ENCODE data around the gene SHD. TPM values are rescaled to one million over a fixed set of nuclear protein-coding genes. Genes with fewer than 3 reads are reported as not detected.
"Not testable (repeated sequence)": the region's sequence is repeated elsewhere in the genome, so short reads cannot be mapped to it uniquely, and the experiment has no call there.

The SHD gene
- total RNA-seq, 1 experiment from 2014 or later = 3.5 TPM

DNA sequence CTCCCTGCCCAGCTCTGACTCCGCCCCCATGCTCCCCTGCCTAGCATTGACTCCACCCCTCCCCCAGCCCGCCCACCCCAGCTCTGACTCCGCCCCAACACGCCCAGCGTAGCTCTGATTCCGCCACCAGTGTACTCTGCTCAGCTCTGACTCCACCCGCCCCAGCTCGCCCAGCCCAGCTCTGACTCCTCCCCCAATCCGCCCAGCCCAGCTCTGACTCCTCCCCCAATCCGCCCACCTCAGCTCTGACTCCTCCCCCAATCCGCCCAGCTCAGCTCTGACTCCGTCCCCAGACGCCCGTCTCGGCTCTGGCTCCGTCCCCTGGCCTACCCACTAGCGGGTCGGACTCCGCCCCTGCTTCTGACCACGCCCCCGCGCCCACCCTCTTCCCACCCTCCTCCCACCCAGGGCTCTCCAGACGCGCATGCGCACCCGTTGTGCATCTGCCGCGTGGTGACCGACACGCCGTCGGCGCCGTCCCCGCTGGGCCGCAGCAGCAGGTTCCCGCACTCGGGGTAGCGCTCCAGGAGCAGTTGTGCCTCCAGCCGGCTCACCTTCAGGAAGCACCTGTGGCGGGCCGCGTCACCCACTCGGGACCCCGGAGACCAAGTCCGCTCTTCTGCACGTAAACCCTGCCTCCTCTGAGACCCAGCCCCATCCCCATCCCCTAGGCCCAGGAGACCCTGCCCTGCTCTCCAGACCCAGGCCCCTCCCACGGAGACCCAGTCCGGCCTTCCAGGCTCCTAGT, 49.4 kb downstream of the SHD start:
- POLR2A ChIA-PET = interaction anchor here (0.8 to 1.2 kb wide), 2 partner anchors 15 to 74 kb away, joined by 5 to 9 read pairs; partner anchors contain the start of genes CHAF1A and MPND
- BruUV-seq (replicated peaks) = no TSS peak
- 0 out of 2 replicates have a peak, but pooled peaks cover 2% of the 10 kb centered on the region for H3K36me3 ChIP-seq (ENCODE audit: control insufficient read depth, insufficient read depth, low read length)

DNA sequence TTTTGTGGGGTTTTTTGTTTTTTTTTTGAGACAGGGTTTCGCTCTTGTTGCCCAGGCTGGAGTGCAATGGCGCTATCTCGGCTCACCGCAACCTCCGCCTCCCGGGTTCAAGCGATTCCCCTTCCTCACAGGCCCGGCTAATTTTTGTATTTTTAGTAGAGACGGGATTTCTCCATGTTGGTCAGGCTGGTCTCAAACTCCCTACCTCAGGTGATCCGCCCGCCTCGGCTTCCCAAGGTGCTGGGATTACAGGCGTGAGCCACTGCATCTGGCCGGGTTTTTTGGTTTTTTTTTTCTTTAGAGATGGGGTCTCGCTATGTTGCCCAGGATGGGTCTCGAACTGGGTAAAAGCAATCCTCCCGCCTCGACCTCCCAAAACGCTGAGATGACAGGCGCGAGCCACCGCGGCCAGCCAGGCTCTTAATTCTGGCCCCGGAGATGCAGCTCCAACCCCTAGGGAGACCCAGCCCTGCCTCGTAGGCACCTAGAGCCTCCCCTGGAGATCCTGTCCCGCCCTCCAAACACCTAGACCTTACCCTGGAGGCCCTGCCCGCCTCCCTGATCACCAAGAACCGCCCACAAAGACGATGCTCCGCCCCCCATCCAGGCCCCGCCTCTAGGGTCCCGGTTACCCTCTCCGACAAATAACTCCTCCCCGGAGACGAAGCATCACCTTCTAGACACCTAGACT, 50.1 kb downstream of the SHD start:
- H3K27ac Mint-ChIP-seq (ENCODE audit: unreplicated experiment); H3K4me1 ChIP-seq; H3K4me1 Mint-ChIP-seq (ENCODE audit: low read depth, unreplicated experiment); intact Hi-C loops (cut with micrococcal nuclease; ENCODE audit: unreplicated experiment); H3K27me3 Mint-ChIP-seq (ENCODE audit: insufficient read depth, unreplicated experiment); CTCF ChIA-PET; H3K9me3 Mint-ChIP-seq (ENCODE audit: unreplicated experiment); H3K36me3 ChIP-seq (ENCODE audit: control insufficient read depth, insufficient read depth, low read length); H3K27me3 ChIP-seq (replicated peaks; ENCODE audit: control insufficient read depth, insufficient read depth, low read length); POLR2A ChIA-PET; H3K9me3 ChIP-seq: not testable (repeated sequence)
- peak in 1 of 2 experiments; percentile 62 for DNase-seq
- H3K4me3 Mint-ChIP-seq (ENCODE audit: unreplicated experiment) = peak overlapping the region; percentile 54
- H3K4me3 ChIP-seq (ENCODE audit: low read depth, low read length) = peak overlapping the region; percentile 35
- peaks cover 55% of the 10 kb centered on the region for H3K36me3 Mint-ChIP-seq (ENCODE audit: insufficient read depth, unreplicated experiment)
- TSS peak; percentile 65 for BruUV-seq (replicated peaks)

More for the DNA sequence above, 49.4 kb downstream of the SHD start:
- peaks cover 55% of the 10 kb centered on the region for H3K36me3 Mint-ChIP-seq (ENCODE audit: insufficient read depth, unreplicated experiment)
- peak overlapping the region; percentile 54 for H3K4me3 Mint-ChIP-seq (ENCODE audit: unreplicated experiment)
- Histone ChIP-seq H3K9me3 (no peaks in the 10 kb centered on the region), H3K4me3 (ENCODE audit: low read depth, low read length) (peak overlapping the region; percentile 35), H3K4me1 (no peaks in the 10 kb centered on the region), H3K27me3 (replicated peaks; ENCODE audit: control insufficient read depth, insufficient read depth, low read length) (no peaks in the 10 kb centered on the region)
- H3K27me3 Mint-ChIP-seq (ENCODE audit: insufficient read depth, unreplicated experiment) = no peaks in the 10 kb centered on the region
- CTCF ChIA-PET = interaction anchor here (0.6 to 0.9 kb wide), 3 partner anchors 14 to 178 kb away, joined by 3 read pairs; no protein-coding TSS in a partner anchor
- TF ChIP-seq, protein P1, sequence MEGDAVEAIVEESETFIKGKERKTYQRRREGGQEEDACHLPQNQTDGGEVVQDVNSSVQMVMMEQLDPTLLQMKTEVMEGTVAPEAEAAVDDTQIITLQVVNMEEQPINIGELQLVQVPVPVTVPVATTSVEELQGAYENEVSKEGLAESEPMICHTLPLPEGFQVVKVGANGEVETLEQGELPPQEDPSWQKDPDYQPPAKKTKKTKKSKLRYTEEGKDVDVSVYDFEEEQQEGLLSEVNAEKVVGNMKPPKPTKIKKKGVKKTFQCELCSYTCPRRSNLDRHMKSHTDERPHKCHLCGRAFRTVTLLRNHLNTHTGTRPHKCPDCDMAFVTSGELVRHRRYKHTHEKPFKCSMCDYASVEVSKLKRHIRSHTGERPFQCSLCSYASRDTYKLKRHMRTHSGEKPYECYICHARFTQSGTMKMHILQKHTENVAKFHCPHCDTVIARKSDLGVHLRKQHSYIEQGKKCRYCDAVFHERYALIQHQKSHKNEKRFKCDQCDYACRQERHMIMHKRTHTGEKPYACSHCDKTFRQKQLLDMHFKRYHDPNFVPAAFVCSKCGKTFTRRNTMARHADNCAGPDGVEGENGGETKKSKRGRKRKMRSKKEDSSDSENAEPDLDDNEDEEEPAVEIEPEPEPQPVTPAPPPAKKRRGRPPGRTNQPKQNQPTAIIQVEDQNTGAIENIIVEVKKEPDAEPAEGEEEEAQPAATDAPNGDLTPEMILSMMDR (IDR thresholded peaks at IDR 0.05; ENCODE audit: insufficient read depth in 1 of 2, low read depth in 1 of 2, low read length in 1 of 2, severe bottlenecking in 1 of 2, unreplicated experiment in 1 of 2) = no peak
- peaks cover 5% of the 10 kb centered on the region for H3K4me1 Mint-ChIP-seq (ENCODE audit: low read depth, unreplicated experiment)
- no peak overlapping the region for H3K27ac Mint-ChIP-seq (ENCODE audit: unreplicated experiment)
- peak; percentile 82 to 90 for DNase-seq
- intact Hi-C loops (cut with micrococcal nuclease; ENCODE audit: unreplicated experiment) = no loop called here
- no peaks in the 10 kb centered on the region for H3K9me3 Mint-ChIP-seq (ENCODE audit: unreplicated experiment)

DNA sequence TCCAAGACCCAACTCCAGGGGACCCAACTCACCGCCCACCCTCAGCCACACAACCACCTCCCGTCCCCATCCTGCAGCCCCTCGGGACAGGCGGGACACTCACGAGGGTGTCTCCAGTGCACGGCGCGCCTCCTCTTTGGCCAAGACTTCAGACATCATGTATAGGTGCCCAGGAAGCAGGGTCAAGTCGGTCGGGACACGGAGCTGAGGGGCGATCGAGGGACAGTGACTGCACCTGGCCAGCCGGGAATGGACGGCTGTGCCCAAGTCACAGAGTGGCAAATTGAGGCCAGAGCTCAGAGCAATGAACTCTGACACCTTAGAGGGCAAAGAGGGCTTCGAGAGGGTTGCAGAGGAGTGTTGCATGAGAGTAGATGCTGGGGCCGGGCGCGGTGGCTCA, 50.8 kb downstream of the SHD start:
- Mint-ChIP-seq H3K27me3 (ENCODE audit: insufficient read depth, unreplicated experiment) (no peaks in the 10 kb centered on the region), H3K4me3 (ENCODE audit: unreplicated experiment) (no peak overlapping the region), H3K27ac (ENCODE audit: unreplicated experiment) (no peak overlapping the region), H3K9me3 (ENCODE audit: unreplicated experiment) (peaks cover 9% of the 10 kb centered on the region), H3K36me3 (ENCODE audit: insufficient read depth, unreplicated experiment) (peaks cover 56% of the 10 kb centered on the region), H3K4me1 (ENCODE audit: low read depth, unreplicated experiment) (peaks cover 5% of the 10 kb centered on the region)
- H3K9me3 ChIP-seq = no peaks in the 10 kb centered on the region
- DNase-seq = no peak
- BruUV-seq (replicated peaks) = no TSS peak
- ChIA-PET CTCF (no interaction called here), POLR2A (no interaction called here)
- TF ChIP-seq, protein P1 (IDR thresholded peaks at IDR 0.05; ENCODE audit: insufficient read depth in 1 of 2, low read depth in 1 of 2, low read length in 1 of 2, severe bottlenecking in 1 of 2, unreplicated experiment in 1 of 2) = no peak
- H3K4me3 ChIP-seq (ENCODE audit: low read depth, low read length) = no peak overlapping the region
- no peaks in the 10 kb centered on the region for H3K27me3 ChIP-seq (replicated peaks; ENCODE audit: control insufficient read depth, insufficient read depth, low read length)
- no peaks in the 10 kb centered on the region for H3K4me1 ChIP-seq
- intact Hi-C loops (cut with micrococcal nuclease; ENCODE audit: unreplicated experiment) = no loop called here
- H3K36me3 ChIP-seq (ENCODE audit: control insufficient read depth, insufficient read depth, low read length) = 0 out of 2 replicates have a peak, but pooled peaks cover 2% of the 10 kb centered on the region
